Liver (tissue), 9 donors: Measurements from ENCODE around the gene FBXO2. TPM values are rescaled to one million over a fixed set of nuclear protein-coding genes. Genes with fewer than 3 reads are reported as not detected.

Source experiments
- DNase-seq: peaks from one replicate; pipeline ENCODE4 v3.0.0-alpha.2; 2017; ENCODE audit warnings: low spot score
- H3K27ac ChIP-seq, 2 donors: one replicate each; pipeline ENCODE4 v1.7.0; 2013; ENCODE audit warnings: inconsistent platforms in 2 of 2, low read length in 2 of 2, control low read depth in 1 of 2, low read depth in 1 of 2, mild to moderate bottlenecking in 1 of 2
- H3K27me3 ChIP-seq, 4 donors: one replicate each; pipeline versions ENCODE4 v1.6.1 to v1.7.0; 2013; ENCODE audit warnings: low read length in 3 of 4, inconsistent platforms in 1 of 4, mild to moderate bottlenecking in 1 of 4, moderate library complexity in 1 of 4; ENCODE audit not compliant: control insufficient read depth in 4 of 4, insufficient read depth in 4 of 4
- H3K36me3 ChIP-seq, 4 donors: one replicate each; pipeline versions ENCODE4 v1.6.1 to v1.7.0; 2013; ENCODE audit warnings: low read length in 3 of 4, mild to moderate bottlenecking in 3 of 4, low read depth in 1 of 4, moderate library complexity in 1 of 4; ENCODE audit not compliant: control insufficient read depth in 4 of 4, insufficient read depth in 3 of 4
- H3K4me1 ChIP-seq, 4 donors: one replicate each; pipeline versions ENCODE4 v1.6.1 to v1.7.0; 2013; ENCODE audit warnings: low read length in 3 of 4, mild to moderate bottlenecking in 3 of 4, moderate library complexity in 1 of 4; ENCODE audit not compliant: control insufficient read depth in 4 of 4, insufficient read depth in 4 of 4
- H3K4me3 ChIP-seq, 3 donors: one replicate each; pipeline versions ENCODE4 v1.6.1 to v1.7.0; 2013; ENCODE audit warnings: low read length in 3 of 3, control low read depth in 1 of 3, low read depth in 1 of 3, mild to moderate bottlenecking in 1 of 3
- H3K9ac ChIP-seq, 2 donors: one replicate each; pipeline ENCODE4 v1.7.0; 2013; ENCODE audit warnings: low read length in 2 of 2, mild to moderate bottlenecking in 2 of 2, moderate library complexity in 2 of 2, control low read depth in 1 of 2, low read depth in 1 of 2
- H3K9me3 ChIP-seq, 4 donors: one replicate each; pipeline versions ENCODE4 v1.6.1 to v1.7.0; 2013; ENCODE audit warnings: low read length in 3 of 4; ENCODE audit not compliant: control insufficient read depth in 4 of 4
- ATF3 ChIP-seq: IDR thresholded peaks from 2 replicates; pipeline ENCODE4 v1.6.1; 2016; ENCODE audit warnings: antibody characterized with exemption
- CTCF ChIP-seq: fragments of 150-350 bp; IDR thresholded peaks from 2 replicates; pipeline ENCODE4 v1.5.1; 2017; ENCODE audit warnings: improper control_type of control experiment, low read depth, low read length; ENCODE audit not compliant: missing input control
- EGR1 ChIP-seq, 2 donors: IDR thresholded peaks; 2 replicates each; pipeline ENCODE4 v1.6.1; 2016 to 2018; ENCODE audit warnings: antibody characterized with exemption in 2 of 2, low read depth in 2 of 2
- FOXA1 ChIP-seq: IDR thresholded peaks from 2 replicates; pipeline ENCODE4 v1.6.1; 2016; ENCODE audit warnings: antibody characterized with exemption
- FOXA2 ChIP-seq: IDR thresholded peaks from 2 replicates; pipeline ENCODE4 v1.6.1; 2016; ENCODE audit warnings: antibody characterized with exemption
- HNF4A ChIP-seq, 2 donors: conservative IDR thresholded peaks; 2 replicates each; pipeline ENCODE4 v1.6.1; 2016; ENCODE audit warnings: antibody characterized with exemption in 2 of 2, mild to moderate bottlenecking in 2 of 2
- HNF4G ChIP-seq: IDR thresholded peaks from 2 replicates; pipeline ENCODE4 v1.6.1; 2016; ENCODE audit warnings: antibody characterized with exemption
- JUND ChIP-seq, 2 donors: IDR thresholded peaks; 2 replicates each; pipeline ENCODE4 v1.6.1; 2016; ENCODE audit warnings: antibody characterized with exemption in 2 of 2
- NR2F2 ChIP-seq: IDR thresholded peaks from 2 replicates; pipeline ENCODE4 v1.6.1; 2016; ENCODE audit warnings: antibody characterized with exemption
- RAD21 ChIP-seq, 2 donors: IDR thresholded peaks; 2 replicates each; pipeline ENCODE4 v1.6.1; 2016; ENCODE audit warnings: antibody characterized with exemption in 2 of 2, mild to moderate bottlenecking in 2 of 2
- REST ChIP-seq: IDR thresholded peaks from 2 replicates; pipeline ENCODE4 v1.6.1; 2016; ENCODE audit warnings: antibody characterized with exemption, mild to moderate bottlenecking
- RXRA ChIP-seq, 2 donors: IDR thresholded peaks; 2 replicates each; pipeline ENCODE4 v1.6.1; 2017 to 2018; ENCODE audit warnings: antibody characterized with exemption in 2 of 2, mild to moderate bottlenecking in 1 of 2
- SP1 ChIP-seq: IDR thresholded peaks from 2 replicates; pipeline ENCODE4 v1.6.1; 2018; ENCODE audit warnings: antibody characterized with exemption, mild to moderate bottlenecking
- TAF1 ChIP-seq: conservative IDR thresholded peaks from 2 replicates; pipeline ENCODE4 v1.6.1; 2016; ENCODE audit warnings: antibody characterized with exemption, mild to moderate bottlenecking
- YY1 ChIP-seq: IDR thresholded peaks from 2 replicates; pipeline ENCODE4 v1.6.1; 2016; ENCODE audit warnings: antibody characterized with exemption, mild to moderate bottlenecking
- WGBS: extraction: QIAGEN DNeasy Blood & Tissue Kit; methylation state at CpG from one replicate; pipeline ENCODE4 v1.1.7; 2013; 5-methylcytosine and 5-hydroxymethylcytosine counted together
- polyA plus RNA-seq, 2 donors: library from polyadenylated mRNA; stranded (reverse) in 1 of 2; unstranded in 1 of 2; fragments of 200-250 nt in 1 of 2; fragments of >200 nt in 1 of 2; fragmentation: Nextera tagmentation in 1 of 2; extraction: Ambion mirVana in 1 of 2; gene quantifications; one replicate each; pipeline versions ENCODE4 v1.2.1 to v1.2.3, GENCODE V29; 2013 to 2015
- total RNA-seq, 2 donors: library from RNA; depleted of rRNA; stranded (reverse); fragments of >200 nt; gene quantifications; one replicate each; pipeline ENCODE4 v1.2.3, GENCODE V29; 2014
- TF ChIP-seq, protein P1 (sequence below): IDR thresholded peaks from 2 replicates; pipeline ENCODE4 v1.6.1; 2016; ENCODE audit warnings: antibody characterized with exemption
- TF ChIP-seq, protein P2 (sequence below): IDR thresholded peaks from 2 replicates; pipeline ENCODE4 v1.6.1; 2016; ENCODE audit warnings: antibody characterized with exemption
- donor health status: healthy.
- donor health status: healthy.
- donor health status: healthy.
- donor health status: healthy.
- donor health status: healthy.

The FBXO2 gene
- total and polyA plus RNA-seq, 4 donors = 1.7 to 20.9 (median 4.0) TPM

- TF ChIP-seq REST (no peak), FOXA1 (no peak), EGR1 (IDR thresholded peaks at IDR 0.05; ENCODE audit: low read depth in 2 of 2) (no peak), FOXA2 (no peak), CTCF (no peak), SP1 (no peak), JUND (IDR thresholded peaks at IDR 0.05) (no peak), RXRA (IDR thresholded peaks at IDR 0.05) (no peak)
These were observed 16.1 kb downstream of the FBXO2 start (continued) for GRCh38 chr1:11638121-11638520.

- H3K27me3 ChIP-seq = peaks cover 0 to 2% (median 0%) of the 10 kb centered on the region in 4 donors
These were observed 19.6 kb downstream of the FBXO2 start for GRCh38 chr1:11634365-11635192.

More at GRCh38 chr1:11634365-11635192, 19.6 kb downstream of the FBXO2 start:
- no peaks in the 10 kb centered on the region for H3K4me1 ChIP-seq
- WGBS = 74% methylated on average over 11 of the region's 11 CpGs
- TF ChIP-seq HNF4A (conservative IDR thresholded peaks at IDR 0.05) (no peak), TAF1 (no peak), YY1 (no peak), RAD21 (IDR thresholded peaks at IDR 0.05) (no peak), HNF4G (no peak), NR2F2 (no peak), CTCF (no peak), EGR1 (IDR thresholded peaks at IDR 0.05; ENCODE audit: low read depth in 2 of 2) (no peak), REST (no peak), SP1 (no peak), ATF3 (no peak)
- TF ChIP-seq, protein P1, sequence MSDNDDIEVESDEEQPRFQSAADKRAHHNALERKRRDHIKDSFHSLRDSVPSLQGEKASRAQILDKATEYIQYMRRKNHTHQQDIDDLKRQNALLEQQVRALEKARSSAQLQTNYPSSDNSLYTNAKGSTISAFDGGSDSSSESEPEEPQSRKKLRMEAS = no peak
- TF ChIP-seq, protein P2, sequence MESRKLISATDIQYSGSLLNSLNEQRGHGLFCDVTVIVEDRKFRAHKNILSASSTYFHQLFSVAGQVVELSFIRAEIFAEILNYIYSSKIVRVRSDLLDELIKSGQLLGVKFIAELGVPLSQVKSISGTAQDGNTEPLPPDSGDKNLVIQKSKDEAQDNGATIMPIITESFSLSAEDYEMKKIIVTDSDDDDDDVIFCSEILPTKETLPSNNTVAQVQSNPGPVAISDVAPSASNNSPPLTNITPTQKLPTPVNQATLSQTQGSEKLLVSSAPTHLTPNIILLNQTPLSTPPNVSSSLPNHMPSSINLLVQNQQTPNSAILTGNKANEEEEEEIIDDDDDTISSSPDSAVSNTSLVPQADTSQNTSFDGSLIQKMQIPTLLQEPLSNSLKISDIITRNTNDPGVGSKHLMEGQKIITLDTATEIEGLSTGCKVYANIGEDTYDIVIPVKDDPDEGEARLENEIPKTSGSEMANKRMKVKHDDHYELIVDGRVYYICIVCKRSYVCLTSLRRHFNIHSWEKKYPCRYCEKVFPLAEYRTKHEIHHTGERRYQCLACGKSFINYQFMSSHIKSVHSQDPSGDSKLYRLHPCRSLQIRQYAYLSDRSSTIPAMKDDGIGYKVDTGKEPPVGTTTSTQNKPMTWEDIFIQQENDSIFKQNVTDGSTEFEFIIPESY = no peak
- H3K4me3 ChIP-seq = no peak overlapping the region
- no peaks in the 10 kb centered on the region for H3K36me3 ChIP-seq
- no peak for DNase-seq
- H3K9me3 ChIP-seq = no peaks in the 10 kb centered on the region
- H3K9ac ChIP-seq = no peak overlapping the region
- no peak overlapping the region for H3K27ac ChIP-seq
